Upper lobe of left lung (tissue), 4 donors: ENCODE measurements around the gene ACKR2.

Source experiments
- CTCF ChIP-seq, 6 experiments: fragments of 450-650 bp in 4 of 6; fragments of 200-600 bp in 2 of 6; sonication (generic) in 2 of 6; IDR thresholded peaks; one replicate each; pipeline ENCODE4 v1.5.1; 2016 to 2019; ENCODE audit warnings: antibody characterized with exemption in 6 of 6
- EP300 ChIP-seq, 4 donors: sonication (generic); formaldehyde crosslinking; IDR thresholded peaks; one replicate each; pipeline ENCODE4 v1.5.1; 2017; ENCODE audit warnings: antibody characterized with exemption in 4 of 4, control low read depth in 2 of 4
- POLR2A ChIP-seq, 4 donors: fragments of 450-650 bp; IDR thresholded peaks; one replicate each; pipeline ENCODE4 v1.5.1; 2016 to 2017; ENCODE audit warnings: antibody characterized with exemption in 4 of 4, mild to moderate bottlenecking in 2 of 4

- TF ChIP-seq CTCF (IDR thresholded peaks at IDR 0.05) = no peak
- no peak for TF ChIP-seq POLR2A (IDR thresholded peaks at IDR 0.05)
- TF ChIP-seq EP300 (IDR thresholded peaks at IDR 0.05) = no peak
These were observed 39.8 kb downstream of the ACKR2 start for GRCh38 chr3:42849017-42849416.
